ENCODE results near the gene SLC8A1. TPM values are rescaled to one million over a fixed set of nuclear protein-coding genes. Genes with fewer than 3 reads are reported as not detected.
A peak's percentile ranks its signal among the peaks of the same experiment; 100 is the strongest.

The SLC8A1 gene
- total RNA-seq, 1 donor from 2014 or later = 21.0 TPM

- intact Hi-C loops (cut with DNase I) = no loop called here
- DNase-seq (ENCODE audit: low spot score) (no peak), ATAC-seq (no peak)
These were observed 254.8 kb downstream of the SLC8A1 start for GRCh38 chr2:40197121-40197520.

GRCh38 chr2:40193670-40194026 is 258.2 kb downstream of the SLC8A1 start:
- DNase-seq (ENCODE audit: low spot score) (no peak), ATAC-seq (no peak)
- intact Hi-C loops (cut with DNase I) = no loop called here

GRCh38 chr2:40192864-40193669 is 258.8 kb downstream of the SLC8A1 start:
- intact Hi-C loops (cut with DNase I) = no loop called here
- ATAC-seq = no peak
- no peak for DNase-seq (ENCODE audit: low spot score)

DNA sequence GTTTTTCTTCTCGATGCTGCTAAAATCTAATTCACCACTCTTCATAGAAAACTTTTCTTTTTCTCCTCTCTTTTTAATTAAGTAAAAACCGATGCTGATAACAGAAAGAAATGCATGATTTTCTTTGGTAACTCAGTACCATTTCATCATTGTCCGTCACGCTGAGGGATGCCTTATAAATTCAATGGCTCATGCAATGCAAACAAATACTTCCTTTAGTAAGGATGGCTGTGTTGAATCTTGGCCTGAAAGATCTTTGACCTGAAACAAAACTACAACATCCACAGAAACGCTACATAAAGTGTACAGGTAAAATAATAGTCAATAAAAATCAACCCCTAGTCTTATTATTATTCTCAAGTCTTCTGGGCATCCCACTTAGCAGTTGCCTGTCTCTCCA is 261.4 kb downstream of the SLC8A1 start:
- intact Hi-C loops (cut with DNase I) = no loop called here
- no peak for ATAC-seq
- DNase-seq (ENCODE audit: low spot score) = no peak

- DNase-seq (ENCODE audit: low spot score) (no peak), ATAC-seq (no peak)
- intact Hi-C loops (cut with DNase I) = no loop called here
These were observed 262.0 kb downstream of the SLC8A1 start for GRCh38 chr2:40189881-40190280.

DNA sequence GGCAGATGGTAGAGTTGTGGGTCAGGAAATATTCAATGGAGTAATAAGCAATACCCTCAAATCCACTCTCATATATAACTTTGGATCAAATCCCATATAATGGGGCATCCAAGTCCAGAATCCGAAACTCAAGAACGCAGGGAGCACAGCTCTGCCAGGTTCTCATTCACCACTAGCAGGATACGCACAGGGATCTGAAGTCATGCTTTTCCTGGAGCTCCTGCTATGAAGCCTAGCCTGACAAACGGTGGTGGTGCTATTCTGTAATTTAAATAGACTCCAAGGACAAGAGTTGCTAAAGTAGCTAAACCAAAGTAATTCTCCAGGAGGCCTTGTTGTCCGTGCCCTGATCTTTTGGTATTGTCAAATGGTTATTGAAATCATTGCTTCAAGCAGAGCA is 264.8 kb downstream of the SLC8A1 start:
- DNase-seq (ENCODE audit: low spot score) (no peak), ATAC-seq (no peak)
- intact Hi-C loops (cut with DNase I) = no loop called here

DNA sequence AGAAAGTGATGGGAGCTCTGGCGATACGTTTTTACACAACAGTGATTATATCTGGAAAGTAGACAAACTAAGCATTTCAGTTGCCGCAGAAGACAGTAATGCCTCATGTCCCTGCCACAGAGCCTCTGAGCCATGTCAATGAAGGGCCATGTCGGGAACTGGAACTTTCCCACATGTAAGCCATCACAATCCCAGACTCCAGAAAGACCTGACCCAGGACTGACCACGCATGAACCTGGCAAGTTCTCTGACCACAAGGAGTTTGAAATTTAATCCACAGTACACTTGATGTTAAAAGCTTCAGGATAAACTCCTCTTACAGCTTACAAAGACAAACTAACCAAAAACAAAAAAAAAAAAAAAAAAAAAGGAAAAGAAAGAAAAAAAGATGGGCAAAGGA is 267.3 kb downstream of the SLC8A1 start:
- no peak for ATAC-seq
- intact Hi-C loops (cut with DNase I) = no loop called here
- DNase-seq (ENCODE audit: low spot score) = no peak

GRCh38 chr2:40181855-40182254 is 270.0 kb downstream of the SLC8A1 start:
- DNase-seq (ENCODE audit: low spot score) (no peak), ATAC-seq (no peak)
- intact Hi-C loops (cut with DNase I) = no loop called here

DNA sequence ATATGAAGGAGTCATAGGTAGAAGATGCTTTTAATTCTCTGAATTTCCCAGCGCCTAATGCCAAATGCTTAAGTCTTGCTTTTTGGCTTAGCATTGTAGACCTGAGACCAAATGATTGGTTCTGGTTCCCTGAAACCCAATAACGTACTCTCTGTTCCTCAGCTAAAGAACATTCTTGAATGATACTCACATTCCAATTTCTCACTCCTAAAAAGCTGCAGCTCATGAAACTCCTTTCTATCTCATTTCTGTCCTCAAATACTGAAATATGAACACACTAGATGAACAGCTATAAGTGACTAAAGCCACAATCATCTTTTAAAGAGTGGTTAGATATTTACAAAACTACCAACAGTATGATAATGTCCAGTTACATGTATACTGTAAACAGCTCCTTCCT is 272.1 kb downstream of the SLC8A1 start:
- ATAC-seq = no peak
- intact Hi-C loops (cut with DNase I) = no loop called here
- no peak for DNase-seq (ENCODE audit: low spot score)

- intact Hi-C loops (cut with DNase I) = no loop called here
These were observed 272.9 kb downstream of the SLC8A1 start for GRCh38 chr2:40178971-40179370.

DNA sequence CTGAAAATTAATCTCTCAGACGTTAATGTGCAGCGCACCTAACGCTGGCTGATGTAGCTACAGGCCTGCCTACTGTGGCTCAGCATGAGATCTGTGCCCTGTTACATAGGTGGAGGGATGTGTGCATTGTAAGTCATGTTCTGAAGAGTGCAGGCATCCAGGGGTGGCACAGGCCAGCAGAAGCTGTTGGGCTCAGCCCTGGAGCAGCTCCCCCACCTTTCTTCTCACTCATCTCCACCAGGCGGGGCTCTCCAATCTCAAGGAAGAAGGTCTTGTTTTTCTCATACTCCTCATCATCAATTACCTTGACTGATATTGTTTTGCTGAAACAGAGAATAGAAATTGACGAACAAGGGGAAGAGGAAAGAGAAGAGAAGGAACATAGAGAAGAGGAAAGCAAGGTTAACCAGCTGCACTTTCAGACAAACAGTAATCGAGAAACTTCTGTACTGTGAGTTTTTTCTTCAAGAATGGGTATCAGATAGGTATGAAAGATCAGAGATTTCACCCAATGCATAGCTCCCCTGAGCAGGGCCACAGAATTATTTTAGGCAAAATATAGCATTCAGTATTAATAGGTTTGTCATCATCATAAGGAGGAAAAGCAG is 273.6 kb downstream of the SLC8A1 start:
- intact Hi-C loops (cut with DNase I) = no loop called here
- no peak for ATAC-seq
- DNase-seq (ENCODE audit: low spot score) = no peak

More at GRCh38 chr2:40178971-40179370, 272.9 kb downstream of the SLC8A1 start:
- ATAC-seq = no peak
- DNase-seq (ENCODE audit: low spot score) = no peak

GRCh38 chr2:40177366-40177765 is 274.5 kb downstream of the SLC8A1 start:
- DNase-seq (ENCODE audit: low spot score) (no peak), ATAC-seq (no peak)
- intact Hi-C loops (cut with DNase I) = no loop called here

DNA sequence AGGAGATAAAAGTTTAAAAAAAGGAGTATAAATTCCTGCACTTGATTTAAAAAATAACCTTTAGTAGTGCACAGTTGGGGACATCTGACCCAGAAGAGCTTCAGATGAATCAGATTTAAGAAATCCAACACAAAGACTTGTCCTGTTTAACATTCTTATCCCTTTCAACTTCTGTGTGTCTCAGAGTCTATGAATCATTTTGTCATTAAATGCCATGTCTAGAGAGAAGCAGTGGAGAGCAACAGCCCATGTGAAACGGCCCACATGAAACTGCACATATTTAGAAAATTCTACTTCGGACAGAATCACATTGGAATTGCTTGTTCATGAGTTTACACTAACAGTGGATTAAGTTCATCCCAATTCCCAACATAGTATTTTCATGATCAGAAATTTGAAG is 278.6 kb downstream of the SLC8A1 start:
- ATAC-seq = no peak
- no peak for DNase-seq (ENCODE audit: low spot score)
- intact Hi-C loops (cut with DNase I) = no loop called here

DNA sequence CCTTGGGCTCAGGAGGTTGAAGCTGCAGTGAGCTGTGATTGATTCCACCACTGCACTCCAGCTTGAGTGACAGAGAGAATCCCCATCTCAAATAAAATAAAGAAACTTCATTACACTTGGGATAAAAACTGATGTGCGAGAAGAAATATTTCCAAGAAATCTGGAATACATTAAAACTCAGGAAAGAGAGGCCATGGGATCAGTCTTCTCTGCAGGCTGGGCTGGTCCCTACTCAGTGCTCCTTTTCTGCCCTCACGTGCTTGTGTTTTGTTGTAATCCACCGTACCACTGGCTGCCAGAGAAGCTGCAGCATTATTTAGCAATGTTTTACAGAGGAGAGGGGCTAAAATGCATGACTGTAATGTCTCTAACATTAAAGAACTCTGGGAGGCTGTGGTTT is 282.0 kb downstream of the SLC8A1 start:
- ATAC-seq (no peak), DNase-seq (ENCODE audit: low spot score) (no peak)
- intact Hi-C loops (cut with DNase I) = no loop called here

DNA sequence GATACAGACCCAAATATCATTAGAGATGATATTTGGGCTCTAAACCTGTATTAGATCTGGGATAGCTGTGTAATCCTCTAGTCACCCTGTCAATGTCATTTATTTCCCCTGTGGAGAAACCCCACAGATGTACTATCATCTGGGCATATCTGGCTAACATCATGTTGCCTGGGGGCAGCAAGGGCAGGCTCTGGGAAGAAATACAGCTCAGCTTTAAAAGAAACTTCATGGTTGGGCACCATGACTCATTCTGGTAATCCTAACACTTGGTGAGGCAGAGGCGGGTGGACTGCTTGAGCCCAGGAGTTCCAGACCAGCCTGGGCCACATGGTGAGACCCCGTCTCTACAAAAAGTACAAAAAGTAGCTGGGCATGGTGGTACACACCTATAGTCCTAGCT is 282.5 kb downstream of the SLC8A1 start:
- intact Hi-C loops (cut with DNase I) = no loop called here
- DNase-seq (ENCODE audit: low spot score) = no peak

DNA sequence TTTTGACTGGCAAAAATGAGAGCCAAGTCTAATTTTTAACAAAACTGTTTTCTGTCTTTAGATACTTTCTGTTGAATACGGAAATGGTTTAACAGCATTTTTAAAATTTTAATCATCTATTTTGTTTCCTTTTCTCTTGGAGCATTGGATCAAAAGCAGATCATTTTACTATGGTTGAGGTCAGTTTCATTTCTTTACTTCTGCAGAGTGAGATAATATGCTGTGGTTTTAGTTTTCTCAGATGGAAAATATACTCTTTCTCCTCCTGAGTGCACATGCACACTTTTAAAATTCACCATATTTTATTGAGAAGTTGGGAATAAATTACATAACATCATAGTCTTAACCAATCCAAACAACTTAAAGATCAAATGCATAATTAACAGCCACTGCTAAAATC is 283.3 kb downstream of the SLC8A1 start:
- no peak for ATAC-seq
- intact Hi-C loops (cut with DNase I) = no loop called here
- no peak for DNase-seq (ENCODE audit: low spot score)

More for the DNA sequence above, 282.5 kb downstream of the SLC8A1 start:
- ATAC-seq = no peak

DNA sequence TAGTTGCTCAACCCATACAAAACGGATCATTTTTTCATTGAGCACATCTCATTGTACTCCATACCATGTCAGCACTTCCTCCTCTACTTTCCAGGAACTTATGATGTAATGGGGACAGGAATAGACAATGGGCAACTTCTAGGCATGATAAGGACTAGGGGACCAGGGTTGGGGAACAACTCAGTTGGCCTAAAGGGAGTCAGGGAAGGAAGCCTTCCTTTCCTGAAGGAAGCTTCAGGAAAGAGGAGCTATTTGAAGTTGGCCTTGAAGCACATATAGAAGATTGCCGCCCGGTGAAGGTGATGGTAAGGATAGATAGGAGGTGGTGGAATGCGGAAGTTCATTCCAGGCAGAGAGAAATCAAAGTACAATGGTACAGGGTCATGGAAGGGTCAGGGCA is 283.9 kb downstream of the SLC8A1 start:
- ATAC-seq (no peak), DNase-seq (ENCODE audit: low spot score) (no peak)
- intact Hi-C loops (cut with DNase I) = no loop called here

DNA sequence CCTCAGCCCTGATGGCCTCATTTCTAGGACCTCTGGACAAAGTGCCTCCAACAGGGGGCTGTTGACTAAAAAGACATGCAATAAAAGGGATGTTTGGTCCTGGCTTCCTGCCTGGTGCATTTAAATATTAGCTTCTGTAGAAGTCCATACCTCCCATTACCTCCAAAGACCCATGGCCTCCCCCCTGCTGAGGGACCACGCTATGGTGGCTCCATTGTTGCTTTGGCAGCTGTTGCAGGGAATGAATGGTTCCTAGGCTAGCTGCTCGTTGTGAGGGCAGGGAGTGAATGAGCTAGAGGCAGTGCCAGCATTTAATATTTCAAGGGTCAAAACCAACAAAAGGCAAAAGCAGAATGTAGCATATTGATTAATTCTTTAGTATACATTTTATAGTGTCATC is 285.9 kb downstream of the SLC8A1 start:
- intact Hi-C loops (cut with DNase I) = no loop called here
- no peak for ATAC-seq
- no peak for DNase-seq (ENCODE audit: low spot score)

DNA sequence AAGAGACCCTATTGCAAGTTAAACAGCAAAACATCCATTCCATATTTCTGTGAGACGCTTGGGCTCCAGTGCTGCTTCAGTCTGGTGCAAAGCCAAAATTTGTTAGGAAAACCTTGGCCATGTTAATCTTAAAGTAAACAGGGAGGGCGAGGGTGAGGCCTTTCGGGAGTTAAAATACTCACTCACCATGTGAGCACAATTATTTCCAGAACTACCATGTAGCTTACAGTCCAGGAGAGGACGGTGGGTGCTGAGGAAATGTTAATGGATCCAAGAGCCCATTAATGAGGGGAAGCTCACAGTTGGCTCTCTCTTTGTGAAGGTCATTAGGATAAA is 286.4 kb downstream of the SLC8A1 start:
- ATAC-seq (peak; percentile 84), DNase-seq (ENCODE audit: low spot score) (no peak)
- intact Hi-C loops (cut with DNase I) = no loop called here

- intact Hi-C loops (cut with DNase I) = no loop called here
- DNase-seq (ENCODE audit: low spot score) (no peak), ATAC-seq (peak; percentile 80)
These were observed 287.0 kb downstream of the SLC8A1 start for GRCh38 chr2:40164736-40165508.

All from sciatic nerve (tissue), 2 donors.